Right cardiac atrium (tissue), 5 donors: ENCODE data around the gene MTAP. TPM values are rescaled to one million over a fixed set of nuclear protein-coding genes. Genes with fewer than 3 reads are reported as not detected.

Experiments
- ATAC-seq, 2 donors: fragments of 200-7000 bp; cut with Tn5 transposase; one replicate each; pipeline versions ENCODE4 v1.8.0 to v1.9.1; 2020; ENCODE audit warnings: moderate library complexity in 2 of 2, mild to moderate bottlenecking in 1 of 2
- DNase-seq, 3 donors: peaks; one replicate each; pipeline ENCODE4 v3.0.0-alpha.2; 2020
- H3K27ac ChIP-seq: one replicate; pipeline ENCODE4 v1.5.1; 2013; ENCODE audit warnings: mild to moderate bottlenecking, low read length, control low read depth, moderate library complexity
- H3K27me3 ChIP-seq: one replicate; pipeline ENCODE4 v1.6.1; 2013; ENCODE audit not compliant: control insufficient read depth, insufficient read depth
- H3K4me1 ChIP-seq: one replicate; pipeline ENCODE4 v1.6.1; 2013; ENCODE audit warnings: low read length; ENCODE audit not compliant: control insufficient read depth, insufficient read depth
- H3K4me3 ChIP-seq: one replicate; pipeline ENCODE4 v1.5.1; 2013; ENCODE audit warnings: low read length, control low read depth
- H3K9me3 ChIP-seq: one replicate; pipeline ENCODE4 v1.6.1; 2013; ENCODE audit warnings: low read length; ENCODE audit not compliant: control insufficient read depth
- WGBS: extraction: QIAGEN DNeasy Blood & Tissue Kit; methylation state at CpG from one replicate; pipeline ENCODE4 v1.1.7; 2013; 5-methylcytosine and 5-hydroxymethylcytosine counted together
- intact Hi-C, 4 donors: fragments of 100-400 bp; cut with DNase I; formaldehyde crosslinking; loops; one replicate each; pipeline versions ENCODE4 v1.11.0 to v1.14.0; 2022 to 2023
- polyA plus RNA-seq: library from polyadenylated mRNA; stranded (reverse); fragments of 200-250 nt; gene quantifications from one replicate; pipeline ENCODE4 v1.2.3, GENCODE V29; 2013
- total RNA-seq, 4 donors: library from RNA; stranded (reverse); fragmentation: NEBNext Ultra II Directional; extraction: Animal tissue kit (Norgen Biotek cat#: 25700); gene quantifications; one replicate each; pipeline ENCODE4 v1.2.1, GENCODE V29; 2021
- donor health status: healthy with polysubstance abuse.
- donor health status: DM: no; HTN: yes; CAD: no.
- donor health status: DM: no; HTN: no; CAD: no.
- donor health status: DM: no; HTN: yes; CAD: no; lungs with severe emphysema.
- donor health status: DM: yes; HTN: yes; CAD: no.

The MTAP gene
- total and polyA plus RNA-seq, 5 donors = 7.4 to 22.3 (median 22.2) TPM

DNA sequence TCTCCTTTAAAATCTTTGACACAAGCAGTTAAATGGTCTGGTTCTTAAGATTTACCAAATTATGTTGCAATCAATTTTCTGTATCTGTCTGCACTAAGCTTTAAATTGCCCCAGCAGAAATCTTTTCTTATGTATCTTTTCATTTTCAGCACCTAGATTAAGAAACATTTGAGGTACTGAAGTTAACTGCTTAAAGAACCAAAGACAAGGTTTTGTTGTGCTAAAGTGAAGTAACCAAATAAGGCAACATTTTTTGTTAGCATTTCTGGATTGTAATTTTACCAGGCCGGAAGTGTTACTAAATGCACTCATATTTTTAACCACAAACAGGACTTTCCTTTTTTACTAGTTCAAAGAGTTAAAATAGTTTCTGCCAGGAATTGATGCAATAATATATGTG lies 24.1 kb upstream of the MTAP start:
- WGBS = 47% methylated on average over 1 of the region's 1 CpG

DNA sequence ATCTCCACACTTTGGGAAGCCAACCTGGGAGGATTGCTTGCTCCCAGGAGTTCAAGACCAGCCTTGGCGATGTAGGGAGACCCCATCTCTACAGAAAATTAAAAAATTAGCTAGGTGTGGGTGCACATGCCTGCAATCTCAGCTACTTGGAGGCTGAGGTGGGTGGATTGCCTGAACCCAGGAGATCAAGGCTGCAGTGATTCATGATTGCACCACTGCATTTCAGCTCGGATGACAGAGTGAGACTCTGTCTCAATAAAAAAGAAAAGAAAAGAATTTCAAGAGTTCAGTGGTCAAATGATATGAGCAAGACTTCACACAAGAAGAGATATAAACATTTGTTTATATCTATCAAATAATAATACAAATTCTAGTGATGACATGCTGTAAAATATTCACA lies 23.0 kb upstream of the MTAP start:
- intact Hi-C loops = no loop called here
- Histone ChIP-seq H3K9me3 (no peaks in the 10 kb centered on the region), H3K4me3 (no peak overlapping the region), H3K27ac (no peak overlapping the region), H3K27me3 (no peaks in the 10 kb centered on the region), H3K4me1 (no peaks in the 10 kb centered on the region)
- DNase-seq (no peak), ATAC-seq (no peak)
- WGBS = 64% methylated on average over 2 of the region's 2 CpGs

More for the DNA sequence above, 24.1 kb upstream of the MTAP start:
- DNase-seq (no peak), ATAC-seq (no peak)
- intact Hi-C loops = no loop called here
- H3K27me3 ChIP-seq = no peaks in the 10 kb centered on the region
- H3K9me3 ChIP-seq = no peaks in the 10 kb centered on the region
- H3K4me1 ChIP-seq = no peaks in the 10 kb centered on the region
- H3K27ac ChIP-seq = no peak overlapping the region
- no peak overlapping the region for H3K4me3 ChIP-seq

DNA sequence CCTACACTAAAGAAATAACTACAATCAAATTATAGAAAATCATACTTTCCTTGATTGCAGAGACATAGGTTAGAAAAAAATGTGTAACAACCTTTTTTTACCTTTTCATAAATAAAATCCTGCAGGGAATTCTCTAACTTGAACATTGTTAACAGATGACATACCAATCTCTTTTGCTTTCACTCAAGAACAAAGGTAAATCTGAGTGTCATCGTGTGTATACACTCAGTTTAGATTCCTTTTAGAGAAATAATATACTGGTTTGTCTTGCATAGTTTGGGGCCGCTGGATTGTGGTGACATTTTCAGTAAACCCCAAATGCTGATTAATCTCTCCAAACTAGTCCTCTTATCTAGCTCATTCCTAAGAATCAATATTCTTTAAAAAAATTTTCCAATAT lies 20.8 kb upstream of the MTAP start:
- no peaks in the 10 kb centered on the region for H3K9me3 ChIP-seq
- H3K27ac ChIP-seq = no peak overlapping the region
- DNase-seq (no peak), ATAC-seq (no peak)
- no peaks in the 10 kb centered on the region for H3K4me1 ChIP-seq
- no peak overlapping the region for H3K4me3 ChIP-seq
- intact Hi-C loops = loop anchor here in 2 of 4 donors (10.0 kb wide), 4 partner anchors 317 to 537 kb away; partner anchors contain the start of gene IFNA14 (in 1 of the 2)
- no peaks in the 10 kb centered on the region for H3K27me3 ChIP-seq
- 82% methylated on average over 2 of the region's 2 CpGs for WGBS

DNA sequence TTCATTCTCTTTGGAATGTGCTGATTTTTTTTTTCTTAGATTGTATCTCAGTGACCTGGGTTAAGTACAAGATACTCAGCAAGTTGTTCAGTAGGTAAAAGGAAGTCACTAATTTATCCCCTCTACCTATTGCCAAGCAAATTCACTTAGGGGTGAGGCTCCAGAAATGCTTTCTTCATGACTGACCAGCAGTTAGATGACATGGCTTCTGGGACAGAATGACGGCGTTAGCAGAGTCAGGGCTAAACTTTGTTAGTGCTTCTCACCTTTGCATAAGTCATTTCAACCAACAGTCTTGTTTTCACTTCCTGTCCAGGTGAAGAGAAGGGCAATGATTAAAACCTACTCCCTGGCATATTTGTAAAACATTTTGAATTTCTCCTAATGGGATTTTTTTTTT lies 20.2 kb upstream of the MTAP start:
- 77% methylated on average over 2 of the region's 2 CpGs for WGBS
- no peak overlapping the region for H3K4me3 ChIP-seq
- no peak overlapping the region for H3K27ac ChIP-seq
- H3K27me3 ChIP-seq = no peaks in the 10 kb centered on the region
- H3K9me3 ChIP-seq = no peaks in the 10 kb centered on the region
- no peak for ATAC-seq
- H3K4me1 ChIP-seq = no peaks in the 10 kb centered on the region
- intact Hi-C loops = loop anchor here in 2 of 4 donors (10.0 kb wide), 4 partner anchors 317 to 537 kb away; partner anchors contain the start of gene IFNA14 (in 1 of the 2)
- no peak for DNase-seq

DNA sequence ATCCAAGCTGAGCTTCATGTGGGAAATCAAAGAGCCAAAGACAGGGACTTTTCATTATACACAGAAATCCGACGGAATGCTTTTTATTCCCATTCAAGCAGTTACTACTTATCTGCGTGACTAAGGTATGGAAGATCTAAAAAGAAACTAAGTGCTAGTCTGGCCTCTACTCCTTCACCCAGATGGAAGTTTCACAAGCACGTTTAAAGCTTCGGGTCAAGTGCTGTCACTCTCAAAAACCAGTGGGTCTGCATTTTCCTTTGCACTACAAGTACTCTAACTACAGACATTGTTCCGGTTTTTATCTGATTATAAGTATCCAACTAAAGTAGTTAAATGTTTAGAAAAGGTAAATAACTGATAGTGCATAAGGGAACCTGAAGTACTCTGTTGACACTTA lies 13.7 kb upstream of the MTAP start:
- no peak for ATAC-seq

DNA sequence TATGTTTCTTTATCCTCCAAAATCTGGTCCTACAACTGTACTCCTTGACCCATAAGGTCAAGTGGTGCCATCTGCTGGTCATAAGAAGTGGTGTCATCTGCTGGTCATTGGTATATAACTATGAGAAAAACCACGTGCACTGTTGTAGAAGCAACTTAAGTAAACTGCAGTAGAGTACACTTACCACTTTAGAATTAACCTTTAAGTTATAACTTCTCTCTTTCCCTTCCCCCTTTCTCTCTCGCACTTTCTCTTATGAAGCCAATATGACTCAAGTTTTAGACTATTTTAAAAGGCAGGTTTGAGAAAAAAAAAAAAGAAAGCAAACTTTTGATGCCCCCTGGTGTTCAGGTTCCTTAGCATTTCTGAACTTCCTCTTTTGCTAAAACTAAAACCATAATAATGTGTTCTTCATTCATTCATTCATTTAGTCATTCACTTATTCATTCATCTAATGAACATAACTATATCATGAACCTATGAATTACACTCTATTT lies 12.8 kb upstream of the MTAP start:
- 0% methylated on average over 2 of the region's 2 CpGs for WGBS
- Histone ChIP-seq H3K9me3 (no peaks in the 10 kb centered on the region), H3K4me3 (no peak overlapping the region), H3K27ac (no peak overlapping the region), H3K27me3 (no peaks in the 10 kb centered on the region), H3K4me1 (no peaks in the 10 kb centered on the region)
- intact Hi-C loops = loop anchor here in 3 of 4 donors (5.0 to 10.0 kb wide), 6 partner anchors 325 to 545 kb away; partner anchors contain the start of genes IFNA14 (in 1 of the 3) and IFNA8 (in 1 of the 3)
- DNase-seq (peak; percentile 39 to 69 (median 46)), ATAC-seq (peak; percentile 91 to 92)

More for the DNA sequence above, 13.7 kb upstream of the MTAP start:
- Histone ChIP-seq H3K27ac (no peak overlapping the region), H3K4me1 (no peaks in the 10 kb centered on the region), H3K4me3 (no peak overlapping the region), H3K27me3 (no peaks in the 10 kb centered on the region), H3K9me3 (no peaks in the 10 kb centered on the region)
- intact Hi-C loops = loop anchor here in 3 of 4 donors (5.0 to 10.0 kb wide), 6 partner anchors 324 to 544 kb away; partner anchors contain the start of genes IFNA14 (in 1 of the 3) and IFNA8 (in 1 of the 3)
- WGBS = 54% methylated on average over 6 of the region's 6 CpGs
- DNase-seq = no peak

DNA sequence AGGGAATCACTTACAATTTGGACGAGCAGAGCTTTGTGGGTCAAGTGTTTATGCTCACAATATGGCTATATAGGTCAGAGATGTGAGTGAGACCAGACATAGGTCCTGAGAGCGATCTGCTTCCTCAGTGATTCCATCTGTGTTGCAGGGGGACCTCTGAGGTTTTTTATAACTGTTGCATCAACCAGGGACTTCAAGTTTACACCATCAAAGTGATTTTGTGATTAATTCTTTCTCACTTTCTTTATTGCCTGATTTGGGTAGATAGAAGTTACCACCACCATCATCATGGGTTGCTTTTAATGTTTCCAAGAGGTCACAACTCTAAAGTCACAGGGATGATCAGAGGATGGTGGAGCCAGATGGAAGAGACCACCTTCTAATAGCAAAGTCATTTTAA lies 7.0 kb upstream of the MTAP start:
- ATAC-seq = no peak
- DNase-seq = no peak
- intact Hi-C loops = no loop called here
- H3K9me3 ChIP-seq = no peaks in the 10 kb centered on the region
- no peak overlapping the region for H3K27ac ChIP-seq
- no peak overlapping the region for H3K4me3 ChIP-seq
- no peaks in the 10 kb centered on the region for H3K4me1 ChIP-seq
- 54% methylated on average over 2 of the region's 2 CpGs for WGBS
- no peaks in the 10 kb centered on the region for H3K27me3 ChIP-seq

DNA sequence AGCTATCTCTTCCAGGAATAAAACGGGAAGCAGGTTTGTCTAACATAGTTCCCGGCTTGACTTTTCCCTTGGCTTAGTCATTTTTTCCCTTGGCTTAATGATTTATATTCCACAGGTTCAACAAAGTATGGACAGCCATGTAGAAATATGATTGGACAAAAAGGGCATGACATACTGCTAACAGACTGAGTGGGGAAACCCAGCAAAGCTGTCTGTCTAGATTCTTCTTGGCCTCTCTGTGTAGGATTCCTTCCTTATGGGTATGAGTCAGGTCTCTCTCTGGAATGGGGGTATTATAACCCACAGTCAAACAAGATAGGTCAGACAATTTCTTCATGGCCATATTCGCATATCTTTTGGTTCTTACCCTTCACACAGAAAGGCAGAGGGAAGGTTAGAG lies 5.7 kb upstream of the MTAP start:
- Histone ChIP-seq H3K9me3 (no peaks in the 10 kb centered on the region), H3K27me3 (no peaks in the 10 kb centered on the region), H3K27ac (no peak overlapping the region), H3K4me1 (no peaks in the 10 kb centered on the region), H3K4me3 (no peak overlapping the region)
- DNase-seq (no peak), ATAC-seq (no peak)
- 61% methylated on average over 3 of the region's 3 CpGs for WGBS
- intact Hi-C loops = no loop called here

DNA sequence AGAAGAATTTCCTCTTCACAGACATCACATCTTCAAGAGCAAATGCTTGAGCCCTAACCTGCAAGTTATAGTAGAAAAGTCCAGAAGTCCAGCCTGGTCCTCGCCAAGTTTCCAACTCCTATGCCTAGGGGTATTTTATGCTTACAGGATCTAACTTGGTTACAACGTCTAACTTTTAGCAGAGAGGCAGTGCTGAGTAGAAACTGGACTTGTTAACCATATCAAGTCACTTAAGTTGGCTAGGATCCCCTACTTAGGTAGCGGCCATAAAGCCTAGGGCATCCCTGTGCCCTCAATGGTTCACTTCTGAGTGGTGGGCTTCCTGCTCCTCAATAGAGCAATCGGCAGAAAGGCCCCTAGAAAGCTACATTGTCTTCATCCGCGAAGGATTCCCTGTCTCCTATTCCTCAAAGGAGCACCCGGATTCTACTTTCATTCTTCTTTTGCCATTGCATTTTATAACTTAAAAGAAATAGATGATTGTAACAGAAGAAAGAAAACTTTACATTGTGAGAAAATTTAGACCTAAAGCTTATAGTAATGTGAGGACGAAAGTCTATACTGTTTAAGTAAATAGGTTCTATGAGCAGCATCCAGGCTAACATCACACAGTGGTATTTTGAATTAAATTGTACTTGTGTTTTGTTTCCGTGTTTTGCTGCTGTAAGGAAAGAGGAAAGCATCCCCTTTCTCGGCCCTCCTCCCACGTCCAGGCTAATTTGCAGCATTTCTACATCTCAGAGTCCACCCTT lies 1.3 kb upstream of the MTAP start:
- intact Hi-C loops = loop anchor here in 3 of 4 donors (10.0 kb wide), 2 partner anchors 204 to 466 kb away; partner anchors contain the start of genes CDKN2B (in 2 of the 3) and KLHL9 (in 1 of the 3)
- no peak for ATAC-seq
- no peaks in the 10 kb centered on the region for H3K4me1 ChIP-seq
- H3K4me3 ChIP-seq = peak overlapping the region; percentile 81
- no peaks in the 10 kb centered on the region for H3K9me3 ChIP-seq
- no peaks in the 10 kb centered on the region for H3K27me3 ChIP-seq
- 77% methylated on average over 11 of the region's 11 CpGs for WGBS
- DNase-seq = no peak
- H3K27ac ChIP-seq = peak overlapping the region; percentile 58

DNA sequence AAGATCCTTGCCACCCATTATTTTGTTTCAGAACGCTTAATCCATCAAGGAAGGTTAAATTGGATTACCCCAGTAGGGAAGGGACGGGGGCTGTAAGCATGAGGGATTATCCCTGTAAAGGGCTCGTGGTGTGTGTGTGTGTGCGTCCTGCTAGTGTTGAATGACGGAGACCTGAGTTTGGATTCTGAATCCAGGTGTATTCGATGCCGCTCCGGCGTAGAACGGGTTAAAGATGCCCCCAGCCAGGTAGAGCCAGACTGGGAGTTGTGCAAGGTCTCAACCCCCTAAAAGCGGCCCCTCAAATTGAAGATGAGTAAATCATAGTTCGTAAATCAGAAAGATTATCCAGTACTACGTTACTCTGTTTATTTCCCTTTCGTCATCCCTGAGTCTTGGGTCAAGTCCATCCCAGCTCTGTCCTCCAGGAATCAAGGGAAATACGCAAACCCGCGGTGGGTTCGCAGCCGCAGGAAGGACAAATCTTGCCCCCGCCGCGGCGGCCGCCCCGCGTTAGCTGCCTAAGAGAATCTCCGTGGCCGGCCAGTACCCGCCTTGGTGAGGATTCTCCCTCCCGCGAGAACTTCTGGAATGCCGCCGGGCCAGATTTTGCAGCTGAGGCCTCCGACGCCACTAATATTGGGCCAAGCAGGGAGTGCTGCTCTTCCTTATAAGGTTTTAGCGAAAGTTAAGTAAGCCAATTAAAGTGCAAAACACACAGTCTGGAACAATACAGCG lies 586 bp upstream of the MTAP start:
- 9% methylated on average over 37 of the region's 37 CpGs for WGBS

More for the DNA sequence above, 586 bp upstream of the MTAP start:
- intact Hi-C loops = loop anchor here in 3 of 4 donors (10.0 kb wide), 2 partner anchors 203 to 467 kb away; partner anchors contain the start of genes CDKN2B (in 2 of the 3) and KLHL9 (in 1 of the 3)
- H3K4me1 ChIP-seq = no peaks in the 10 kb centered on the region
- ATAC-seq (peak; percentile 72 to 78), DNase-seq (peak; percentile 78 to 90 (median 89))
- peak overlapping the region; percentile 81 for H3K4me3 ChIP-seq
- no peaks in the 10 kb centered on the region for H3K27me3 ChIP-seq
- peak overlapping the region; percentile 58 for H3K27ac ChIP-seq
- no peaks in the 10 kb centered on the region for H3K9me3 ChIP-seq
